K562 (cell line): ENCODE results near the gene PIK3C2G. TPM values are rescaled to one million over a fixed set of nuclear protein-coding genes. Genes with fewer than 3 reads are reported as not detected.

Experiments used
- ATAC-seq: fragments of 200-7000 bp; cut with Tn5 transposase; 3 replicates; pipeline ENCODE4 v1.9.1; 2020; ENCODE audit warnings: moderate library complexity
- BruUV-seq: library from RNA; stranded (reverse); fragments of 400-500 nt; replicated peaks from 2 replicates; lab custom pipeline; 2021; lab: Mats Ljungman, UMichigan
- CTCF ChIA-PET: fragments of 300-600 bp; formaldehyde crosslinking; extraction: SDS; loops from one replicate; lab custom pipeline; 2021; ENCODE audit warnings: low intra/inter-chr PET ratio; lab: Yijun Ruan, JAX
- POLR2A ChIA-PET: fragments of 300-600, 350-650 bp; sonication (Branson Sonifier 250); formaldehyde crosslinking; extraction: SDS; loops from one replicate; lab custom pipeline; 2021; ENCODE audit warnings: antibody characterized with exemption, inconsistent platforms; lab: Yijun Ruan, JAX
- DNase-seq, 4 experiments: peaks; one replicate each; pipeline versions ENCODE4 v3.0.0 to v3.0.0-alpha.2; 2011 to 2018; ENCODE audit warnings: low spot score in 3 of 4, mixed read lengths in 3 of 4; ENCODE audit errors: extremely low read depth in 1 of 4
- FAIRE-seq: peaks from 2 replicates; lab custom pipeline; 2011; peaks lifted over from hg19 to GRCh38; lab: Jason Lieb, UNC
- H2AFZ ChIP-seq: 2 replicates; pipeline ENCODE4 v1.6.0; 2011; ENCODE audit warnings: low read depth, low read length, control low read depth, inconsistent platforms
- H3K27ac ChIP-seq: fragments of 200-600 bp; 3 replicates; pipeline ENCODE4 v1.8.0; 2011; ENCODE audit warnings: low read depth, mild to moderate bottlenecking, control low read depth, inconsistent platforms, low read length, moderate library complexity, mixed read lengths; ENCODE audit errors: extremely low read depth
- H3K27me3 ChIP-seq, 2 experiments: fragments of 300-600 bp in 1 of 2; 2 replicates in 1 of 2; 3 replicates in 1 of 2; pipeline versions ENCODE4 v1.6.0 to v1.8.0; 2011; ENCODE audit warnings: inconsistent platforms in 2 of 2, low read length in 2 of 2, mild to moderate bottlenecking in 1 of 2, mixed read lengths in 1 of 2, moderate library complexity in 1 of 2; ENCODE audit not compliant: control insufficient read depth in 2 of 2, insufficient read depth in 2 of 2
- H3K36me3 ChIP-seq: fragments of 300-600 bp; 3 replicates; pipeline ENCODE4 v1.8.0; 2011; ENCODE audit warnings: mild to moderate bottlenecking, low read length, inconsistent platforms; ENCODE audit not compliant: control insufficient read depth, insufficient read depth
- H3K4me1 ChIP-seq, 2 experiments: fragments of 200-600 bp in 1 of 2; replicated peaks in 1 of 2; 2 replicates in 1 of 2; 3 replicates in 1 of 2; pipeline versions ENCODE4 v1.5.1 to v1.8.0; 2011; ENCODE audit warnings: inconsistent platforms in 2 of 2, low read length in 2 of 2, mild to moderate bottlenecking in 1 of 2, mixed read lengths in 1 of 2, moderate library complexity in 1 of 2; ENCODE audit not compliant: control insufficient read depth in 2 of 2, insufficient read depth in 2 of 2
- H3K4me2 ChIP-seq: 2 replicates; pipeline ENCODE4 v1.6.1; 2011; ENCODE audit warnings: low read length, control low read depth, inconsistent platforms, mixed read lengths; ENCODE audit not compliant: insufficient read depth
- H3K4me3 ChIP-seq: fragments of 200-600 bp; sonication (generic), shearing (Covaris generic); 2 replicates; pipeline ENCODE4 v1.5.1; 2016; ENCODE audit warnings: control low read depth, inconsistent platforms
- H3K79me2 ChIP-seq: fragments of 200-600 bp; 3 replicates; pipeline ENCODE4 v1.8.0; 2011; ENCODE audit warnings: low read length, inconsistent platforms; ENCODE audit not compliant: control insufficient read depth, insufficient read depth
- H3K9ac ChIP-seq, 2 experiments: 2 replicates each; pipeline versions ENCODE4 v1.6.0 to v1.6.1; 2011; ENCODE audit warnings: low read depth in 2 of 2, low read length in 2 of 2, control low read depth in 1 of 2, inconsistent platforms in 1 of 2, mild to moderate bottlenecking in 1 of 2, mixed read lengths in 1 of 2; ENCODE audit not compliant: insufficient read depth in 1 of 2
- H3K9me1 ChIP-seq: one replicate; pipeline ENCODE4 v1.6.0; 2011; ENCODE audit warnings: inconsistent platforms, mild to moderate bottlenecking, low read length, moderate library complexity; ENCODE audit not compliant: control insufficient read depth, insufficient read depth
- H3K9me3 ChIP-seq: replicated peaks from 2 replicates; pipeline ENCODE4 v1.5.1; 2011; ENCODE audit warnings: low read depth, low read length, inconsistent platforms; ENCODE audit not compliant: control insufficient read depth, insufficient read depth
- H4K20me1 ChIP-seq: replicated peaks from 2 replicates; pipeline ENCODE4 v1.6.1; 2011; ENCODE audit warnings: low read length, inconsistent platforms, mixed read lengths; ENCODE audit not compliant: control insufficient read depth, insufficient read depth
- ARID1B ChIP-seq: fragments of 450-650 bp; IDR thresholded peaks from 2 replicates; pipeline ENCODE4 v1.6.1; 2016; ENCODE audit warnings: antibody characterized with exemption, mild to moderate bottlenecking, inconsistent platforms
- CBFA2T2 ChIP-seq: fragments of 450-650 bp; conservative IDR thresholded peaks from 2 replicates; pipeline ENCODE4 v1.6.1; 2017; ENCODE audit warnings: mild to moderate bottlenecking
- CBFA2T3 ChIP-seq: fragments of 450-650 bp; IDR thresholded peaks from 2 replicates; pipeline ENCODE4 v1.6.1; 2017
- EHMT2 ChIP-seq: fragments of 450-650 bp; IDR thresholded peaks from 2 replicates; pipeline ENCODE4 v1.6.1; 2018; ENCODE audit warnings: antibody characterized with exemption
- EP300 ChIP-seq: IDR thresholded peaks from 2 replicates; pipeline ENCODE4 v1.6.1; 2012; ENCODE audit warnings: low read length, improper control_type of control experiment
- FOSL1 ChIP-seq: fragments of 200-800 bp; sonication (Bioruptor generic); conservative IDR thresholded peaks from 2 replicates; pipeline ENCODE4 v1.6.1; 2016; ENCODE audit warnings: missing genetic modification characterization, missing compliant biosample characterization
- KDM1A ChIP-seq, 2 experiments: fragments of 450-650 bp; IDR thresholded peaks; 2 replicates each; pipeline ENCODE4 v1.6.1; 2016; ENCODE audit warnings: mild to moderate bottlenecking in 2 of 2
- KLF16 ChIP-seq: IDR thresholded peaks from 2 replicates; pipeline ENCODE4 v1.6.1; 2016; ENCODE audit warnings: antibody characterized with exemption
- MECOM ChIP-seq: fragments of 250-450 bp; sonication (Bioruptor Pico); IDR thresholded peaks from 2 replicates; pipeline ENCODE4 v1.8.0; 2022; ENCODE audit warnings: inconsistent platforms
- MEIS2 ChIP-seq: fragments of 450-650 bp; IDR thresholded peaks from 2 replicates; pipeline ENCODE4 v1.6.1; 2014; ENCODE audit warnings: mild to moderate bottlenecking; ENCODE audit not compliant: partially characterized antibody
- NFYB ChIP-seq: IDR thresholded peaks from 2 replicates; pipeline ENCODE4 v1.6.1; 2011; ENCODE audit warnings: mild to moderate bottlenecking, moderate library complexity; ENCODE audit not compliant: insufficient read length; ENCODE audit errors: extremely low read depth
- PHF21A ChIP-seq: fragments of 450-650 bp; IDR thresholded peaks from 2 replicates; pipeline ENCODE4 v1.6.1; 2017; ENCODE audit warnings: low read depth, borderline replicate concordance
- RCOR1 ChIP-seq, 2 experiments: IDR thresholded peaks; 2 replicates each; pipeline ENCODE4 v1.6.1; 2012; ENCODE audit warnings: low read depth in 2 of 2, low read length in 2 of 2, borderline replicate concordance in 1 of 2, improper control_type of control experiment in 1 of 2
- SMARCA4 ChIP-seq: fragments of 450-650 bp; IDR thresholded peaks from 2 replicates; pipeline ENCODE4 v1.6.1; 2016
- STAT5A ChIP-seq: IDR thresholded peaks from 2 replicates; pipeline ENCODE4 v1.6.1; 2012; ENCODE audit warnings: low read length, inconsistent platforms, borderline replicate concordance
- TAL1 ChIP-seq: fragments of 450-650 bp; IDR thresholded peaks from 2 replicates; pipeline ENCODE4 v1.6.1; 2016; ENCODE audit warnings: mild to moderate bottlenecking
- TEAD4 ChIP-seq, 2 experiments: sonication (generic) in 1 of 2; formaldehyde crosslinking in 1 of 2; IDR thresholded peaks; 2 replicates each; pipeline versions ENCODE4 v1.6.1 to v1.8.0; 2012 to 2022; ENCODE audit warnings: borderline replicate concordance in 1 of 2, inconsistent platforms in 1 of 2, low read length in 1 of 2, mild to moderate bottlenecking in 1 of 2, missing genetic modification reagents in 1 of 2
- WGBS: fragments of 100-300 bp; shearing (Covaris generic); methylation state at CpG from one replicate; pipeline ENCODE4 v1.1.6; 2016; ENCODE audit warnings: low coverage, mixed read lengths; ENCODE audit not compliant: insufficient coverage; ENCODE audit errors: missing lambda C conversion rate; 5-methylcytosine and 5-hydroxymethylcytosine counted together
- in situ Hi-C: fragments of 300-500 bp; cut with MboI; formaldehyde crosslinking; loops from 4 replicates; pipeline ENCODE4 v1.15.0; 2018; ENCODE audit warnings: inconsistent platforms, mixed read lengths
- intact Hi-C: fragments of 100-400 bp; cut with micrococcal nuclease; formaldehyde crosslinking; loops from 2 replicates; pipeline ENCODE4 v1.14.2; 2022
- polyA plus RNA-seq, 8 experiments: library from polyadenylated mRNA; depleted of rRNA in 4 of 8; stranded (reverse) in 5 of 8; unstranded in 3 of 8; fragments of >200 nt; fragmentation: Nextera tagmentation in 2 of 8; fragmentation: Illumina TruSeq in 1 of 8; extraction: Ambion mirVana in 2 of 8; extraction: Trizol in 1 of 8; gene quantifications; 2 replicates each; pipeline versions ENCODE4 v1.2.1 to v1.2.3, GENCODE V29; 2011 to 2014; ENCODE audit warnings: inconsistent platforms in 1 of 8, missing spikeins in 1 of 8
- total RNA-seq, 7 experiments: library from RNA; depleted of rRNA in 6 of 7; stranded (reverse); fragments of >200 nt in 6 of 7; fragmentation: Illumina TruSeq in 2 of 7; extraction: Trizol in 2 of 7; gene quantifications; 2 replicates each; pipeline versions ENCODE4 v1.2.1 to v1.2.3, GENCODE V29; 2011 to 2021; ENCODE audit warnings: low replicate concordance in 1 of 7

Gene PIK3C2G
- total and polyA plus RNA-seq, 9 of the 15 experiments (the other 6 are each of a cell fraction or from before 2014, with no cell fraction given), result not detected

- no peak for TF ChIP-seq FOSL1 (tag)
- TF ChIP-seq, all 486 proteins: peak for 0
These were observed 414.8 kb downstream of the PIK3C2G start (continued) for GRCh38 chr12:18676141-18676540.

DNA sequence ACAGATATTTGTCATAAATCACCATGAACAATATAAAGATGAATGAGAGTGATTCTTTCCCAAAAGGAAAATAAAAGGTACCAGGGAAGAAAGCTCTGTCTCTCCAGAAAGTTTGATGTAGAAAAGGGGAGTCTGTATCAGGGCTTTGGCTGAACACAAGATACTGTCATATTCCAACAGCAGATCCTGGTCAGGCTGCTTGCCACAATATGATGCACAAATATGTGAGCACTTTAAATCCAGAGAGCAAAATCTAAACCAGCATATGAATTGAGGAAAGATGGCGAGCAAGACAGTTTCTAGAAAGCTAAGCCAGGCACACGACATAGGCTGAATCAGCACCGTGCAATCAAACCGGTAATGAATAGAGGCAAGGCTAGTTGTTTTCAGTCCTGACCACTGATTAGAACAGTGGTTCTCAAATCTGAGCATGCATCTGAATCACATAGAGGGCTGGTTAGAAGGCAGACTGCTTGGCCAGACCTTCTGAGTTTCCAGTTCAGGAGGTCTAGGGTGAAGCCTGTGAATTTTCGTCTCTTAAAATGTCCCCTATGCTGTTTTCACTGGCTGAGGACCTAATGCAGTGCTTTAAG lies 415.8 kb downstream of the PIK3C2G start:
- 14% methylated on average over 4 of the region's 5 CpGs for WGBS
- intact Hi-C loops, result no loop called here
- DNase-seq (no peak), FAIRE-seq (no peak), ATAC-seq (peak; percentile 32; the same call in 2 of the 3 replicates)
- POLR2A ChIA-PET, result no interaction called here
- in situ Hi-C loops, result no loop called here
- Histone ChIP-seq H3K27ac (no peak overlapping the region), H3K4me3 (no peak overlapping the region), H3K4me1 (peaks cover 0 to 6% of the 10 kb centered on the region in 2 experiments; a peak in 2 of 5 replicates), H3K36me3 (no peaks in the 10 kb centered on the region), H3K4me2 (no peak overlapping the region), H2AFZ (no peak overlapping the region), H3K79me2 (no peaks in the 10 kb centered on the region), H3K9me3 (no peaks in the 10 kb centered on the region), H3K9ac (no peak overlapping the region), H3K9me1 (no peaks in the 10 kb centered on the region), H4K20me1 (no peaks in the 10 kb centered on the region), H3K27me3 (no peaks in the 10 kb centered on the region)
- CTCF ChIA-PET, result no interaction called here
- BruUV-seq, result no TSS peak
- TF ChIP-seq KDM1A (IDR thresholded peaks at IDR 0.05) (peak; percentile 50 to 77; a peak in 3 of 4 replicates), NFYB (no peak)

GRCh38 chr12:18681818-18682217 lies 420.5 kb downstream of the PIK3C2G start:
- CTCF ChIA-PET, result no interaction called here
- no peaks in the 10 kb centered on the region for H3K36me3 ChIP-seq
- peak; percentile 75 for ATAC-seq
- in situ Hi-C loops (no loop called here), intact Hi-C loops (no loop called here)
- H2AFZ ChIP-seq, result no peak overlapping the region
- FAIRE-seq, result peak; percentile 86
- peaks cover 0 to 8% of the 10 kb centered on the region in 2 experiments; a peak in 2 of 5 replicates for H3K4me1 ChIP-seq
- H3K9ac ChIP-seq, result no peak overlapping the region; a peak in 1 of 4 replicates
- POLR2A ChIA-PET, result no interaction called here
- no peaks in the 10 kb centered on the region for H3K9me1 ChIP-seq
- no peak overlapping the region for H3K27ac ChIP-seq
- BruUV-seq, result no TSS peak
- H3K4me2 ChIP-seq, result no peak overlapping the region
- peak in 2 of 4 experiments; percentile 30 to 50 for DNase-seq
- 0% methylated on average over 3 of the region's 3 CpGs for WGBS
- H3K27me3 ChIP-seq, result no peaks in the 10 kb centered on the region
- H3K79me2 ChIP-seq, result no peaks in the 10 kb centered on the region
- TF ChIP-seq MEIS2, result peak; percentile 63
- peak; percentile 90; the same call in 1 of the 2 replicates for TF ChIP-seq MECOM (CRISPR knock-in tag)
- TF ChIP-seq STAT5A, result peak; percentile 88
- no peak for TF ChIP-seq KLF16
- peak; percentile 13; the same call in 1 of the 2 replicates for TF ChIP-seq TEAD4 (IDR thresholded peaks at IDR 0.05; ENCODE audit: low read length)
- TF ChIP-seq TEAD4 (CRISPR knock-in tag; IDR thresholded peaks at IDR 0.05; ENCODE audit: borderline replicate concordance), result no peak
- TF ChIP-seq SMARCA4, result 0 out of 2 replicates have a peak, but pooled peaks have one; percentile 24
- no peak for TF ChIP-seq PHF21A
- peak; percentile 83; the same call in 1 of the 2 replicates for TF ChIP-seq EP300
- no peak for TF ChIP-seq EHMT2
- peak in 1 of 2 experiments; percentile 41; a peak in 1 of 4 replicates for TF ChIP-seq KDM1A (IDR thresholded peaks at IDR 0.05)
- TF ChIP-seq CBFA2T2, result peak; percentile 56
- peak in 1 of 2 experiments; percentile 45; a peak in 1 of 4 replicates for TF ChIP-seq RCOR1 (IDR thresholded peaks at IDR 0.05; ENCODE audit: borderline replicate concordance in 1 of 2, low read depth in 2 of 2, low read length in 2 of 2)
- peak; percentile 79 for TF ChIP-seq CBFA2T3
- TF ChIP-seq TAL1, result peak; percentile 46; the same call in 1 of the 2 replicates
- peak; percentile 71 for TF ChIP-seq ARID1B
- no peaks in the 10 kb centered on the region for H4K20me1 ChIP-seq
- no peak overlapping the region for H3K4me3 ChIP-seq
- no peaks in the 10 kb centered on the region for H3K9me3 ChIP-seq
